Embryonic facial prominence (tissue), 1 donor: Measurements from ENCODE around the gene SLC25A47.
"Not testable (repeated sequence)": the region's sequence is repeated elsewhere in the genome, so short reads cannot be mapped to it uniquely, and the experiment has no call there.

Source experiments
- DNase-seq: peaks from one replicate; pipeline ENCODE4 v3.0.0-alpha.2; 2016; ENCODE audit errors: extremely low spot score

Gene SLC25A47

DNA sequence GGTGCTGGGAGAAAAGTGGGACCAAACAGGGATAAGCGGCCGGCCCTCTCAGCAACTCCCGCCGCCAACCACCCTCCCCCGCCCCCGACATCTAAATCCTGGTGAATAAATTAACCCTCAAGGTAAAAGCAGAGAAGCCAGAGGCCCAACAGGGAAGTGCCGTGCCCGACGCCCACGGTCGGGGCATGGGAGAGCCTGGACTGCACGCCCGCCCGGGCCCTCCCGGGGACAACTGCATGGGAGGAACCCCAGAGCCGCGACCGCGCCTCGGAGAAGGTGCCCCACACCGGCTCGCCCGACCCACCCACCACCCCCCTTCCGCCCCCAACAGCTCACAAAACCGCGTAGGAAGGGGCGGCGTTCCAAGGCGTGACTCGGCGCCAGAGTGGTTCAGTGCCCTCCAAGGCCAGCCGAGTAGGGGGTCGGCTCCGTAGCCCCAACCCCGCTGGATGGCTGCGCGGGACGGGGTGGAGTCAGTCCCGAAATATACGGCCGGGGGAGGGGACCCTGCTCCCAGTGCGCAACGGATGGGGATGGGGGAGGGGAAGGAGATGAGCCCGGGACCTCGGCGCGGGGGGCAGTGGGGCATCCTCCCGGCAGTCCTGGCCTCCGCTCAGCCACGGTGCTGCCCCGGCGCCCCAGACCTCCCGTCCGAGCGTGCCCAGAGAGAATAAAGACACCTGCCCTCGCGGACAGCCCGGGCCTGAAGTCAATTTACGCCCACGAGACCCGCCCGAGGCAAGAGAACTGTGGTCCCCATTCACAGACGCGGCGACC, 17.6 kb upstream of the SLC25A47 start:
- DNase-seq, result no peak

DNA sequence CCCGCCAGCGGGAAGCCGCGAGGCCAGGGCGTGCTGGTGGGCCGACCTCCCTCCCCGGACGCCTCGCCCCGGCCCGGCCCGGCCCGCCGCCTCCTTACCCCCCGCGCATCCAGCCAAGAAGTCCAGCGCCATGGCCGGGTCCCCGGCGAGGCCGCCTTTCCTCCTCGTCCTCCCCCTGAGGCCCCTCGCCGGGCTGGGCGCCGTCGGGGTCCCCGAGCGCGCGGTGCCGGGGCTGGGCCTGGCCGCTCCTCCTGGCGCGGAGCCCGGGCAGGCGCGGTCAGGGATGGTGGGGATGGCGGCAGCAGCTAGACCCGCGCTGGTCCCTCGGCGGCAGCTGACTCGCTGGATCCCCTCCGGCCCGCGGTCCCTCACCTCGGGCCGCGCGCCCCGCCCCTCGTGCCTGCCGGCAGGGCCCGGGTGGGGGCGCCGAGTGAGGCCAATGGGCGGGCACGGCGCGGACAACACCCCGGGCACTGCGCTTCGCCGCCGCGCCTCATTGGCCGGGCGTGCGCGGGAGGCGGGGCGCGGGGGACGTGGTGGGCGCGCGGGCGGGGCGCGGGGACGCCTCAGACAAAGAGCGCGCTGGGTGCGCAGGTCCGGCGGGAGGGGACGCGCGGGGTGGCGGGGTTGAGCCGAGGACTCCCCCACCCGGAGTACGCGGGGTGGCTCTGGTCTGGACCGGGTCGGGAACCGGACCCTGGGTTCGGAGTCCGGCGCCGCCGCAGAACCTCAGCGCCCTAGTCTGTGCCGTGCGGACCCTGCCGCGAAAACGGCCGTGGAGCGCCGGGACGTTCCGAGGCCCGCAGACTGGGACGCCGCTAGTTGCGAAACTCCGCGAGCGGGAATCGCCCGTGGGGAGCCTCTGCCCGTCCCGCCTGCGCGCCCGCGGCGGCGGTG, 16.8 kb upstream of the SLC25A47 start, which contains the start of gene SLC25A29:
TSS of gene SLC25A29 (minus strand) at position 344 of the 897 bp plus-strand sequence. CDS start at position 132, 212 bp downstream.
- peak; percentile 30 for DNase-seq

DNA sequence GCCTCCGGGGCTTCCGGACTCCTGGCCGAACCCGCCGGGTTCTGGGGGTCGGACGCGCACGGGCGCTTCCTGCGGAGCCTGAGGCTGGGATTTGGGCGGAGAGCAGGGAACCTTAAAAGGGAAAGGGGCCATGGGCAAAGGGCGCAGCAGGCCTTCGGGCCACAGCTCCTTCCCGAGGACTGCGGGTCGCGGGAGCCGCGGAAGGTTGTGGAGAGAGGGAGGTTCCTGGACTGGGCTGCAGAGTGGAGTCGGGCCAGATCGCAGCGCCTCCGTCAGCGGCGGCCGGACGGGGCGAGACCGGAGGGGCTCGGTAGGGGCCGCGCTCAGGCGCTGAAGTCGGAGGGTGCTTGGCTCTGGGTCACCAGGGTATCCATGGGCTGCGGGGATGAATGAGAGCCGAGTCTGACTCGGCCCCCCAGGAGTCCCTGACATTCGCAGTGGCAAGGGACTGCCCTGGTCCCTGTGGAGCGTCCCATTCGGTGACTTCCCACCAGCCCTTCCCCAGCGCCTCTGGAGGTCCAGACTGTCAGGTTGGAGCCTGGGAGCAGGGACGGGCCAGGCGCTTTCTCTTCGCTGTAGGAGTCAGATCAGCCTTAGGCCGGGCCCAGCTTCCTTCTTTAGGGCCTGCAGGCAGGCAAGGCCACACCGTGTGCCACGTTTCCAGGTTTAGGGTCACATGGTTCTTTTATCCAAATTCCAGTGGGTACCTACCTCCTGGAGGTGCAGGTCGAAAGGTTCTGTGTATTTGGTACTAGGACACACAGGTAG, 16.0 kb upstream of the SLC25A47 start:
- no peak for DNase-seq

DNA sequence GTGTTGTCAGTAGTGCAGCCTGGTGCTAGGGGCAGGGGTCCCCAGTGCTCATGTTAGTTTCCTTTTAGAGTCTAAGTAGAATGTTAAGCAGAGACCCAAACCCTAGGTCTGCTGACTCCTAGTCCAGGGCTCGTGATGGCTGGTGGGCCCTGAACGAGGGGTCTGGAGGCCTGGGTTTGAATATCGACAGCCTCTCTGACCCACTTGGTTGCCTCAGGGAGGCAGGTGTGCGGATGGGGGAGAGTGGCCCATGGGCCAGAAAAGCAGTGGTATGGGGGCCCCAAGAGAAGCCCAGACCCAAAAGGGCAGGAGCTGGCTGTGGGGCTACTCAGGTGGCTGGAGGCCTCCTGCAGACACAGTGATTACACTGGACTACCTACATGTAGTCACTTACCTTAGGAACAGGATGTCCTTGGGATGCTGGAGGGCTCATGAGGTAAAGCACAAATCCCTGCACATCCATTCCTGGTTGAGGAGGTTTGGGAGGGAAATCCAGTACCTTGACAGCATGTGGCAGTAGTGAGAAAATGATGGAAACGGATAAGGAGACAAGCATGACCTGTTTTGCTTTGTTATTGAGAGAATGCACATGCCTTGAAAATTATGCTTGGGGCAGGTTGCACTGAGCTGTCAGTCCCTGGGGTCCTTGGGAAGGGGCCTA, 15.2 kb upstream of the SLC25A47 start:
- DNase-seq, result no peak

DNA sequence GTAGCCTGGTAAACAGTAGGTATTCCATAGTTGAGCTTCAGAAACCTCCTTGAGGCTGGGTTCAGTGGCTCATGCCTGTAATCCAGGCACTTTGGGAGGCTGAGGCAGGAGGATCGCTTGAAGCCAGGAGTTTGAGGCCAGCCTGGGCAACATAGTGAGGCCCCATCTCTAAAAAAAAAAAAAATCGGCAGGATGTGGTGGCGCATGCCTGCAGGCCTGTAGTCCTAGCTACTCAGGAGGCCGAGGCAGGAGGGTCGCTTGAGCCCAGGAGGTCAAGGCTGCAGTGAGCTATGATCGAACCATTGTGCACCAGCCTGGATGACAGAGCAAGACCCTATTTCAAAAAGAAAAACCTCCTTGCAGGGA, 14.7 kb upstream of the SLC25A47 start:
- not testable (repeated sequence) for DNase-seq

DNA sequence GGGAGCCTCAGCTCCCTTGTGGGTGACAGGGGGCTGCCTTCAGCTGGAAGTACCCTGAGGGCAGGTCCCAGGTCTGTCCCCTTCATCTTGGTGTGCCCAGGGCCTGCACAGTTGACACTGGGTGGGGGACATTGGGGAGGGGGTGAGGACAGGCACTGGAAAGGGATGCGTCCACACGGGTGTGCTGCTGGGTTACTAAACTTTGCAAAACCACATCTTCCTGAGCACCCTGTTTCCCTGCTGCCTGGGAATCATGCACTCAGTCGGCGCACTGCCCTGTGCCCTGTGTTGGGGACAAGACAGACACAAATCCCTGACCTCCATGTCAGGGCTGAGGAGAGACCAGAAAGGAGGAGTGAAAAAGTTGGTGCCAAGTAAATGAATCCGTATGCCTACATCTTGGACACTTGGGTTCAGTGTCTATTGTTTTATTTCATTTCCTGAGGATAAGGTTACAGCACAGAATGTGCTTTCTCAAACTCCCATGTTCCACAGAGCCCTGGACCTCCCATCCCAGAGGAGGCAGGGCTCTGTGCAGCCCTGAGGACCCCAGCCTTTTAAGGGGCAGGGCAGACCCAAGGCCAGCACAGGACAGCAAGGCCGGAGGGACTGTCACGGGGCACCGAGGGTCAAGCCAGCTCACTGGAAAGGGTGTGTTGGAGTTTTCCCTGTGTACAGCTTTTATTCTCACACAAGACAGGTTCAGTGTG, 14.0 kb upstream of the SLC25A47 start:
- no peak for DNase-seq

DNA sequence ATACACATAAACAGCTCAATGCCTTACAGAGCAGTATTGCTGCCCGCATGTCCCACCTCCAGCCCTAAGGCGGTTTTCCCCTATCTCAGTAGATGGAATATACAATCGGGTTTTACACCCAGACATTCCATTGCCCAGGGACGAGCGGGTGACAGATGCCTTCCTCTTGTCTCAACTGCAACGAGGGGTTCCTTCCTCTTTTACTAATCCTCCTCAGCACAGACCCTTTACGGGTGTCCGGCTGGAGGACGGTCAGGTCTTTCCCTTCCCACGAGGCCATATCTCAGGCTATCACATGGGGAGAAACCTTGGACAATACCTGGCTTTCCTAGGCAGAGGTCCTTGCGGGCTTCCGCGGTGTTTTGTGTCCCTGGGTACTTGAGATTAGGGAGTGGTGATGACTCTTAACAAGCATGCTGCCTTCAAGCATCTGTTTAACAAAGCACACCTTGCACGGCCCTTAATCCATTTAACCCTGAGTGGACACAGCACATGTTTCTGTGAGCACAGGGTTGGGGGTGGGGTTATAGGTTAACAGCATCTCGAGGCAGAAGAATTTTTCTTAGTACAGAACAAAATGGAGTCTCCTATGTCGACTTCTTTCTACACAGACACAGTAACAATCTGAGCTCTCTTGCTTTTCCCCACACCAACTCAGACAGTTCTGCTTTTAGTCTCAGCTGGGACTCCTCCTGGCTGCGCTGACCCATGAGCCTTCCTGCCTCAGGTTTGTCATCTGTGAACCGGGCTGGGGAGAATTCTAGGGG, 10.8 kb upstream of the SLC25A47 start:
- DNase-seq, result not testable (repeated sequence)

DNA sequence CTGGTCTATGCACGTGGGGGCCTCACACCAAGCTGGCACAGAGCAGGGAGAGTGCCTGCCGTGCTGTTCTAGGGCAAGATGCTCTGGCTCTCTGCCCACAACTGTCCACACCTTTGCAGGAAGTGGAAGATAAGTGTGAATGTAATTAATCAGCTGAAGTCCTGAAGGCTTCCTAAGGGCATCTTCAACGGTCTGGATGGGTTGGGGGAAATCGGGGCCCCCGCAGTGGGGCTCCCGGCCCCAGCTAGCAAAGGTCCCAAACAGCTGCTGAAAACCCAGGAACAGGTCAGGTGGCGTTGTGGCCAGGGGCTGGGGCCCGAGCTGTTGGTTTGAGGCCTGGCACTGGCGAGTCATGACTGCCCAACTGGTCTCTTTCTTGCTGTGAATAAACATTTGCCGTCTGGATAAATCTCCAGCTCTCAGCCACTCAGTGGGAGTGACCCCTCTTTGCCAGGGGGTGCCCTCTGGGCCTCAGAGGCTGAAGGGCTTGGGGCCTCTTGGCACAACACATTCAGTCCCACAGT, 10.2 kb upstream of the SLC25A47 start:
- DNase-seq, result no peak

DNA sequence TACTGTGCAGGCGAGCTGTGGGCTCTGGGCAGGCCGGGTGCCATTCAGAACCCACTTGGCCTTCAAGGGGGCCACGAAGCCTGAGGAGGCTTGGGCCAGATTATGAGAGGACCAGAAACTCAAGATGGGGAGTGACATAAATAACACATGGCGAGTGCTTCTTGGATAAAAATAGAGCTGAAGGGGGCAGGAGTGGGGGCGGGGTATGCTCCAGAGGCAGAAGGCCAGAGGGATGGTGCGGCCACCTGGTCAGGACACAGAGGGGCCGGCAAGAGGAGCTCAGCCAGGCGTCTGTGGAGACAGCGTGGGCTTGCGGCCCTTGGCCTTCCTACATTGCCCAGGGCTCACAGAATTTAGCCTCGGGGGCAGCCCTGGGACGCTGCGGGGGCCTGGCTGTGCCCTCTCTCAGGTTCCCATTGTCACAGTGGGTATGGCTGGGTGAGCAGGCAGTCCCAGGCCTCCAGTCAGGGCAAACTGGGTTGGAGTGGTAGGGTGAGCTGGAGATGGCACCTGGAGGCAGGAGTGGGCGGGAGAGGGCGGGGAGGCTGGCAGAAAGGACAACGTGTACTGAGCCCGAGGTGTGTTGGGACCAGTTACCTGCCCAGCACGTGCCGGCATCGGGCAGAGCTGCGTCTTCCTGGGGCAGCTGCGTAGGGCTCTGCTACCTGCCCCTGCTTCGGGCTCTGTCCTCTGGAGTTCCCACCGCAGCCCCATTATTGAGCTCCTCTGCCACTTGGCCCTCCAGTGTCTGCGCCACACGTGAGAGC, 9.5 kb upstream of the SLC25A47 start:
- DNase-seq, result no peak

DNA sequence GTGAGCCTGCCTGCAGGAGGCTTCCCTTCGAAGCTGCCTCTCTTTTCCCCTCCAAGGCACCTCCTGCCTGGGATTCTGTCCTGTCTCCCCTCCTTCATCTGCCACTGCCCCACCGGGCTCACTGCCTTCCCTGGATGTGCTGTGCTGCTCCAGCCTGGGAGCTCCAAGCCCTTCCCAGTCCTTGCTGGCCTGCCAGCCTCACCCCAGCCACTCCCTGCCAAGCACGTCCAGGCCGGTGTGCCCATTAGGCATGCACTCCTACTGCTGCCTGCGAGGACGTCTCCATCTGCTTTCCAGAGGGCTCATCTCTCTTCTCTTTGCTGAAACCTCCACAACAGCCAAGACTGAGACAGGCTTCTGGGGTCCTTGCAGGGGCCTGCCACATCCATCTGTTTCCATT, 8.4 kb upstream of the SLC25A47 start:
- no peak for DNase-seq

DNA sequence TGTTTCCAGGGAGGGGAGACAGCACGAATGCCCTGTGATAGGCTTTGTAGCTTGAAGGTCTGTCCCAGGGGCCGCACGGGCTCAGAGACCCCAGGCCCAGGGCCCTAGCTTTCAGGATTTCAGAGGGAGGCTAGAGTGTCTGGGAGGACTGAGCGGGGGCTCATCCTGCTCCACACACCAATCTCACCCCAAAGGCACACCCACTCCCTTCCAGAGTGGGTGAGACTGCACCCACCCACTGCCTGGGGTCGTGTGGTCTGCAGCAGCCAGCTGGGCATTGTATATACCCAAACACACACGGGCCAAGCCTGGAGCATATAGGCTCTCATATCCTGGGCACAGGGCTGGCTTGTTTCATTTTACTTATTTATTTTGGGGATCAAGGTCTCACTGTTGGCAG, 5.8 kb upstream of the SLC25A47 start:
- DNase-seq, result no peak

DNA sequence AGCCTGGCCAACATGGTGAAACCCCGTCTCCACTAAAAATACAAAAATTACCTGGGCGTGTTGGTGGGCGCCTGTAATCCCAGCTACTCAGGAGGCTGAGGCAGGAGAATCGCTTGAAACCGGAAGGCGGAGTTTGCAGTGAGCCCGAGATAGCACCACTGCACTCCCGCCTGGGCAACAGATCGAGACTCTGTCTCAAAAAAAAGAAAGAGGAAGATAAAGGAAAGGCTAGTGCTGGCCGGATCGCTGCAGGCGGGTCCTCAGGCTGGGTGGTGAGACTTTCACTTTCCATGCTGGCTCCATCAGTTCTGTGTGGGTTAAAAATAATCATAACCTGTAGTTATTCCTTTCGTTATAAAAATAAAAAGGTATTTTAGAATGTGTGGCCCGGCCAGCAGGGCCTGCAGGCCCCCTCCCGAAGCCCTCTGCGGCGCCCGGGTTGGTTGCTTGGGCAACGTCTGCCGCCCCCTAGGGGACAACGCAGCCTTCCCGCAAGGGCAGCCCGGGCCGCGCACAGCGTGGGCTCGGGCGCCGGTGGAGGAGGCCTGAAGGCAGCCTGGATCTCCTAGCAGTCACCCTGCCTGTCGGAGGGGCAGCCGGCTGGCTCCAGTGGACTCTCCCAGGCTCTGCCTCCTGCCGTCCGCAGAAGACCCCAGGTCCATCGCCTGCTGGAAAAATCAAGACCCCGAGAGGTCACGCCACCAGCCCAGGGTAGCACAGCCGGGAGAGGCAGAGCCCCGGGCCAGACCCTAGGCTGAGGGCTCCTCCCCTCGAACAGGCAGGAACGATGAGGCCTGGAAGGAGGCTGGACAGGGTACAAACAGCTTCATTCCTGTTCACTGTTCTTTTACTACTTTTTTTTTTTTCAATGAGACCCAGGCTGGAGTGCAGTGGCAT, 5.0 kb upstream of the SLC25A47 start:
- no peak for DNase-seq

DNA sequence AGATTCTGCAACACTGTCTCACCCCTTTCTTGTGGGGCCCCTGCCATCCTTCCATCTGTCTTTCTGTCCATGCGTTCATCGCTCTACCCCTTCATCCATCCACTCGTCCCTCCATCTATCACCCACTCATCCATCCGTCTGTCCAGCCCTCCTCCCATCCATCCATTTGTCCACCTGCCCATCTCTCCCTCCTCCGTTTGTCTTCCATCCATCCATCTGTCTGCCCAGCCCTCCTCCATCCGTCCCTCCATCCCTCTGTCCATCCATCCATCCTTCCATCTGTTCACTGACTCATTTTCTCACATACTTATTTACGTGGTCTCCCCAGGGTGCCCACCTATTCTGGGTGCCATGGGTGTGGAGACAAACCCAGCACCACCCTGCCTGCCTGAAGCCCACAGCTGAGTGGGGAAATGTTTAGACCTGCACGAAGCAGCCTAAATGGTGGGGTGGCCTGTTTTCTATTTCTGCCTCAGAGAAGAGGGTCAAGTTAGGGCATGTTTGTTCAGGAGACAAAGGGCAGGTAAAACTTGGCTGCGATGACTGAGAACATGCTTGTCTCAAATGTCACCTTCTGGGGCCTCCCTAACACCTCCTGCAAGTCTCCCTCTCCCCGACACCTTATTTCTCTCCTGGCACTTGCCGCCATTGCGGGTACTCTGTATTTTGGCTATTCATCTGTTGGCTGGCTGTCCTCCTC, 2.8 kb upstream of the SLC25A47 start:
- no peak for DNase-seq

DNA sequence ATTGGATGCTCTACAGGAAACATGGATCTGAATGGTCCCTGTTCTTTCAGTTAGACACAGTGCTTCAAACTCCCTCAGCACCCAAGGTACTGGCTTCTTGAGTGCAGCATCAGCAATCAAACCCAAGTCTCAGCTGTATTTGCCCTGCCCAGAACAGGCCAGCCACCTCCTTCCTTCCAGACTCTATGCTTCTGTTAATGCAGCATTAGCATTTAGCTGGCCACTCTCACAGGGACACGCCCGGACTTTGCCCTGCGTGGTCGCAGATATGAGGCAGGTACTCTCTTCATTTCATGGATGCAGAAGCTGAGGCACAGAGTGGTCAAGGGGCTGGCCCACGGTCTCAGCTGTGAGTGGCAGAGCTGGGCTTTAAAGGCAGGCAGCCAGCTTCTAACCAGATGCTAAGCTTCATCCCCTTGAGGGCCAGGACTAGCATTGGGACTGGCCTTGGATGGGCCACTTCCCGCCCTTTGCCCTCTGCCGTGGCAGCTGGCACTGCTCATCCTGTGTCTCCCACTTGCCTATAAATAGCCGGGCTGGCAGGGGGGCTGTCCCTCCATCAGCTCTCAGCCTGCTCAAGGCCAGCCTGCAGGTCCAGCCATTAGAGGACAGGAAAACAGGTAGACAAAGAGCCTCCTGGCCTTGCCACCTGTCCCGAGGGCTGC, 1.5 kb upstream of the SLC25A47 start:
- no peak for DNase-seq

DNA sequence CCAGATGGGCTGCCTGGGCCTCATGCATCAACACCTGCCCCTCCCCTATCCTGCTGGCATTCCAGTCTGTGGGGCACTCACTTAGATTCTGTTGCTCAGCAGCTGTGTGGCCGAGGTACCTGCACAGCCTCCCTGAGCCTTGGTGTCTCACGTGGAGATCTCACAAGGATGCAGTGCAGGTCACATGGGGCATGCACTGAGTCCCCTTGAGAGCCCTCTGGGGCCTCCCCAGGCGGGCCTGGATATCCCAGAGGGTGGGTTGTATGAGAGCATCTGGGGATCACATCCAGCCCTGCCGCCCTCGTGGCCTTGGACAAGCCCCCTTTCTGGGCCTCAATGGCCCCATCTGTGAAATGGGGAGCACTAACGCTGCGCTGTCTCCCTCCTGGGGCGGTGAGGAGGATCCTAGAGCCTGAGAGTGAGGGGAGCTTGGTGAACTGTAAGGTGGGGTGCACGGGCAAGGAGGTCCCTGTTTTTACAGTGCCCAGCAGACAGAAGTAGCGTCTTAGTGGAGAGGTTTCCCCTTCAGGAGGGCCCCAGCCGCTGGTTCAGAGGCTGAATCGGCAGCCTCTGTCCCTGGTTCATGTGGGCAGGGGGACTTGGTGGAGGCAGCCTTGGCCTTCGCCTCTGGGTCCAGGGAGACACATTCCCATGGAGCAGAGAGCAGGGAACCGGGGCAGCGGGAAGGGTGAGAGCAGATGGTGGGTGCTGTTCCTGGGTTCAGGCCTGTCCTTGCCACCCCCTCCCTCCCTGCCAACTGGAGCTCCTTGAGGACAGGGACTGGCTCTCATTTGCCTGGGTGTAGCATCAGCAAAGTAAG, 791 bp upstream of the SLC25A47 start:
- DNase-seq, result no peak

DNA sequence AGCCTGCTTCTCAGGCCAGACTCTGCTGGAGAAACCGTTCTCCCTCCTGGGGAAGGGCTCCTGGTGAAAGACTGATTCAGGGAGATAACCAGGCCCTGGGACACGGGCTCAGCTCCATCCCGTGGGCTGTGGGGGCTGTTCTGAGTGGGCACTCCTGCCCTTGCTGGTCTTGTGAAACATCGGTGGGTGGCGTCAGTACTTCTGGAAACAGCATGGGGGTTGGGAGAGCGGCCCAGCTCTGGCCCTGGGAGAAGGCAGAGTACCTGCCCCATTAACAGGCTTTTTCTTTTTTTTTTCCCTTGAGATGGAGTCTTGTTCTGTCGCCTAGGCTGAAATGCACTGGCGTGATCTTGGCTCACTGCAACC, 786 bp downstream of the SLC25A47 start:
- no peak for DNase-seq
